HG03457 (cell line): Measurements from ENCODE around the gene TSNAXIP1.
A peak's percentile ranks its signal among the peaks of the same experiment; 100 is the strongest.
"Not testable (repeated sequence)": the region's sequence is repeated elsewhere in the genome, so short reads cannot be mapped to it uniquely, and the experiment has no call there.

ENCODE experiments used
- ATAC-seq: cut with Tn5 transposase; IDR thresholded peaks from one replicate; pipeline ENCODE4 v1.9.1; 2021; ENCODE audit warnings: moderate number of reproducible peaks; ENCODE audit not compliant: unreplicated experiment

The TSNAXIP1 gene

GRCh38 chr16:67833415-67834241 lies 26.9 kb downstream of the TSNAXIP1 start:
- peak; percentile 86 for ATAC-seq

- ATAC-seq, result no peak
These were observed 27.5 kb downstream of the TSNAXIP1 start for GRCh38 chr16:67834242-67834614.

DNA sequence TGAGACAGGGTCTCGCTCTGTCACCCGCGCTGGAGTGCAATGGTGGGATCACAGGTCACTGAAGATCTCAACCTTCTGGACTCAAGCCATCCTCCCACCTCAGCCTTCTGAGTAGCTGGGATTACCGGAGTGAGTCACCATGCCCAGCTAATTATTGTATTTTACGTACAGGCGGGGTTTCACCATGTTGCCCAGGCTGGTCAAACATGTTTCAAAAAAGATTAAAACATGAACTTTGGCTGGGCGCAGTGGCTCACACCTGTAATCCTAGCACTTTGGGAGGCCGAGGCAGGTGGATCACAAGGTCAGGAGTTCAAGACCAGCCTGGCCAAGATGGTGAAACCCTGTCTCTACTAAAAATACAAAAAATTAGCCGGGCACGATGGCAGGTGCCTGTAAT lies 30.5 kb downstream of the TSNAXIP1 start:
- not testable (repeated sequence) for ATAC-seq

DNA sequence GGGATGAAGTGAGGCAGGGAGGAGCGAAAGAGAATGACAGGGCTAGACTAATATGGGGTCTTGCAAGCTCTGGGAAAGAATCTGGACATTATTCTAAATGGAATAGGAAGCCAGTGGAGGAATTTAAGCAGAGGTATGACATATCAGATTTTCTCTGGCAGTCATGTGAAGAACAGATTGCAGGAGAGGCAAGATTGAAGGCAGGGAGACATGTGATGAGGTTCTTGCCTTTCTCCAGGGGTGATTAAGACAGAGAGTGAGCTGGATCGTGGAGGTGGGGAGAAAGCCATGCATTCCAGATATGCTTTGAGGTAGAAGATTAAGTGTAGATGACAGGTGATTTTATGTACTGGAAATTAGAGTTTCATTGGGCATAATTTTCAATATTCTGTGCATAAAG lies 31.1 kb downstream of the TSNAXIP1 start:
- ATAC-seq, result no peak

DNA sequence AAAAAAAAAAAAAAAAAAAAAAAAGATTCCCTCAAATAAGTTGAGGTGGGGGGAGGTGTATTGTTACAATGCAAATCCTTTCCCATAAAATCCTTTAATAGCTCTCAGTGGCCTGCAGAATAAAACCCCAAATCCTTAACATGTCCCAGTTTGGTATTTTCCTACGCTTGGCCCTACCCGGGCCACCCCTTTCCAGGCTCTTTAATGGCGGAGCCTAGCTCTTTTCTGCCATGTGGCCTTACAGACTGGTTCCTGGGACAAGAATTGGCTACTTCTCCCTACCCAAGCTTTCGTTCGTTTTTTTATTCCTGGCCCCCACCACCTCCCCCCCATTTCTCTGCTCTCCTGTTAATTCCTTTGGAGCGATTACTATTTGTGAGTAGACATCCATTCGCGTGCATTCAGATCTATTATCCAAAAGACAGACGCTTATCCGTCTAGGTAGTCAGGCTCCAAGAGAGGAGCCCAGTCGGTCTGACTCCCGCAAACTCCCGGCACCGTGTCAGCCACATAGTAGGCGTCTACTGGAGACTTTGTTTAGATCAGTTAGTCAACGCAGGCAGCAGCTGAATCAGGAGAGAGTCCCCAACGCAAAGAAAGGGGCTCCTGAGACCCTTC lies 34.6 kb downstream of the TSNAXIP1 start:
- no peak for ATAC-seq

DNA sequence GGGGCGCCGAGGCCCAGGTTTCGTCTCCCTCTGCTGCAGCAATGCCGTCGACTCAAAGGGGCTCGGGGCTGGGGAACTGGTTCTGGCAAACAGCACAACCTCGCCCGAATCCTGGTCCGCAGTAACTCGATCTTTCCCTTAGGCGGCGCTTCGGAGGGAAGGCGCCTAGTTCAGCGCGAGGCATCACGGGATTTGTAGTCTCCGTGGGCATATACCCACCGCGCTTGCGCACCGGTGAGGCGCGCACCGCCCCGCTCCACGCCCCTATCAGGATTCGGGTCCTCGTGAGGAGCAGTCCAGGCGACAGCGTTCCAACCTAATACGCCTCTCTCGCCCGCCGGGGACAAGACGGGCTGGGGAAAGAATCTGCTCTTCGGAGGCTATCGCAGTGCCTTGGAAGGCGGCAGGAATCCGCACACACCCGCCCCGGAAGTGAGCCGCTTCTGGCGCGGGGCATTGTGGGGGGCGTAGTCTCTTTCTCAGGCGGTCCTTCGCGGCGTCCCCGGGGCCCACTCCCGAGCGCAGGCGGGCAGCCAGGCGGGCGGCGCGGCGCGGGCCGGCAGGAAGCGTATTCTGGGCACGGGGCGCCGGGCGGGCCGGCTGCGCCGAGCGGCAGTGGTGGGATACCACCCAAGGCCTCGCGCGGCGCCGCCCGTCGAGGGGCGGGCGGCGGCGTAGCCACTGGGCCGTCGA lies 35.3 kb downstream of the TSNAXIP1 start, which contains the start of gene THAP11:
Gene THAP11 (plus strand): TSS at position 505 of the 693 bp plus-strand sequence. CDS start 235 bp downstream, outside the sequence.
- peak; percentile 42 for ATAC-seq

DNA sequence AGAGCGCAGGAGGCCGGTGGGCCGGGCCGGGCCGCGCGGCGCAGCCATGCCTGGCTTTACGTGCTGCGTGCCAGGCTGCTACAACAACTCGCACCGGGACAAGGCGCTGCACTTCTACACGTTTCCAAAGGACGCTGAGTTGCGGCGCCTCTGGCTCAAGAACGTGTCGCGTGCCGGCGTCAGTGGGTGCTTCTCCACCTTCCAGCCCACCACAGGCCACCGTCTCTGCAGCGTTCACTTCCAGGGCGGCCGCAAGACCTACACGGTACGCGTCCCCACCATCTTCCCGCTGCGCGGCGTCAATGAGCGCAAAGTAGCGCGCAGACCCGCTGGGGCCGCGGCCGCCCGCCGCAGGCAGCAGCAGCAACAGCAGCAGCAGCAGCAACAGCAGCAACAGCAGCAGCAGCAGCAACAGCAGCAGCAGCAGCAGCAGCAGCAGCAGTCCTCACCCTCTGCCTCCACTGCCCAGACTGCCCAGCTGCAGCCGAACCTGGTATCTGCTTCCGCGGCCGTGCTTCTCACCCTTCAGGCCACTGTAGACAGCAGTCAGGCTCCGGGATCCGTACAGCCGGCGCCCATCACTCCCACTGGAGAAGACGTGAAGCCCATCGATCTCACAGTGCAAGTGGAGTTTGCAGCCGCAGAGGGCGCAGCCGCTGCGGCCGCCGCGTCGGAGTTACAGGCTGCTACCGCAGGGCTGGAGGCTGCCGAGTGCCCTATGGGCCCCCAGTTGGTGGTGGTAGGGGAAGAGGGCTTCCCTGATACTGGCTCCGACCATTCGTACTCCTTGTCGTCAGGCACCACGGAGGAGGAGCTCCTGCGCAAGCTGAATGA lies 36.0 kb downstream of the TSNAXIP1 start:
- ATAC-seq, result peak; percentile 2

DNA sequence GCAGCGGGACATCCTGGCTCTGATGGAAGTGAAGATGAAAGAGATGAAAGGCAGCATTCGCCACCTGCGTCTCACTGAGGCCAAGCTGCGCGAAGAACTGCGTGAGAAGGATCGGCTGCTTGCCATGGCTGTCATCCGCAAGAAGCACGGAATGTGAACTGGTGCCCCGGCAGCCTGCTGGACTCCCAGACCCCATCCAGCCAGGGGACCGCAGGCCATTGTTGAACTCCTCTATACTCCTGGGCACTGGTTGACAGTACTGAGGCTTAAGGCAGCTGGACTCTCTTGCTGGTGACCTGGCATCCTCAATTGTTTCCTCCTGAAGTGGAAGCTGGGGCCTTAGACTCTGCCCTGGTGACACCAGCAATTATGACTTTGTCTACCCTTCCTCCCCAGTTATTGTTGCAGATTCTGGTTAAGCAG lies 36.7 kb downstream of the TSNAXIP1 start:
- ATAC-seq, result no peak

- ATAC-seq, result no peak
These were observed 37.8 kb downstream of the TSNAXIP1 start for GRCh38 chr16:67844497-67844896.

GRCh38 chr16:67845291-67846062 lies 38.8 kb downstream of the TSNAXIP1 start:
- no peak for ATAC-seq

DNA sequence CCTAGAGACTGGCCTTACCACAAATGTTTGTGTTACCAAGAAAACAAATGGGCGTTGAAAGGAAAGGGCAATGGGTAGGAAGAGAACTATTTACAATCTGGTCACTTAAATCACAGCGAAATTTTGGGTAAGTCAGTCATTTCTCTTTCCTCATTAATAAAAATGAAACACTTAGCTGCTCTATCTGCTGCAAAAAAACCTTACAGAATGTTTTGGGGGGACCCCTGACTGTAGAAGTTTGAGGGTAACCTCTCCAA lies 39.3 kb downstream of the TSNAXIP1 start:
- ATAC-seq, result no peak

DNA sequence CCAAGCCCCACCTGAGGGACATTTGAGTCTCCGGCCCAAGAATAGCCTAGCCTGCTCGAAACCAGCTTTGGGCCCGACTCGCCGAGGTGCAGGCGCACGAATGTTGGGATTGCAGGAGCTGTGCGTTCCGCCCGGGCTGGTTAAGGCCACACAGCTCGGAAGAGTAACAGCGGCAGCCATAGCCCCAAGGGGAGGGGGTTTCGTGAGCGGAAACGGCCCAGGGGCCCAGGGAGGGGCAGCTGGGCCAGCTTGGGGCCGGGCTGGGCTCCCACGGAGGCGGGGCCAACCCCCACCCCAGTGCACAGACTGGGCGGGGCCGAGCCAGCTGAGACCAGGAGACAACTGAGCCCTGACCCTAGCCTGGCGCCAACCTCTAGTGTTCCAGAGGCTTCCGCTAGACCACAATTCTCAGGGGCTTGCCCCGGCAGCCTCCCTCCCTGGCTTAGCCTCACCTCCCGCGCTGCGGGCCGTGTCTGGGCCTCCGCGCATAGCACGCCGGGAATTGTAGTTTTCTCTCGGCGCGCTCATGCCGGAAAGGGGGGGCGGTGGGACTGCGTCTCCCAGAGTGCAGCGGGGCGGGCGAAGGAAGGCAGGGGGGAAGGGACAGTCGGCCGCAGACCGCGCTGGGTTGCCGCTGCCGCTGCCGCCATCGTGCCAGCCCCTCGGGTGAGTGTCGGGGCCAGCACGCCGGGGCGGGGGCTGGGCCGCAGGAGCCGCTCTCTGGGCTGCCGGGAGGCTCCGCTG lies 39.8 kb downstream of the TSNAXIP1 start, which contains the start of gene NUTF2:
Gene NUTF2 (plus strand): TSS at position 614 of the 744 bp plus-strand sequence. CDS start 18,198 bp downstream, outside the sequence.
- ATAC-seq, result peak; percentile 43

DNA sequence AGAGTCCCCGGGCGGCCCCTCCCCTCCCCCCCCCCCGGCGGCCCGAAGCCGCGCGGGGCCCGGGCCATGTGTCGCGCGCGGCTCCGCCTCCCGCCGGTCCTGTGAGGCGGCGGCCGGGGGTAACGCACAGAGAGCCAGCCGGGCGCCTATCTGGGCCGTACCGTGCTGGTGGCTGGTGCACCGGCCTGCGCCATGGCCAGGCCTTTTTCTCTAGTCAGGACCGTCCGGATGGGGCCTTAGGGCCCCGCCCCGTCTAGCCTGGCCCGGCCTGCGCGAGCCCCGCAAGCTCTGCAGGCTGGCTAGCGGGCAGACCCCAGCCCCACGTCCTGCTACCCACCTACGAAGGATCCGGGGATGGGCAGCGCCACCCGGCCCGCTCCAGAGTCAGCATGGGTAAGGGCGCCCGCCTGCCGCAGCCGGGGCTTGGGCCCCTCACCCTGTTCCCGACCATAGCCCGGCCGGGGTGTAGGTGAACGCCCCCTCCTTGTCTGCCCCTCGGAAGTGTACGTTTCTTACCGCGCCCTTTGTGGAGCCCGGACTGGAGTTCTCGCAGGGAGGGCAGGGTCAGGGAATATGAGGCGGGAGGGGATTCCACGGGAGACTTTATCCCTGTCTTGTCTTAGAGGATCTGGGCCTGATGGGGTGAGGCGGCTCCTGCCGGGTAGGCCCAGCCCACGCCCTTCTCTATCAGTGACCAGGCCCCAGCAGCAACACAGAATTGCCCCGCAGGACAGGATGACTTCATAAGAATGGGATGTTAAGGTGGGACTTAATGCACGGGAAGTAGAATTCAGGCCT lies 40.6 kb downstream of the TSNAXIP1 start, which contains the start of gene CENPT:
Gene CENPT (minus strand): TSS at position 630 of the 798 bp plus-strand sequence. CDS start 13,834 bp downstream, outside the sequence.
- ATAC-seq, result peak; percentile 29

DNA sequence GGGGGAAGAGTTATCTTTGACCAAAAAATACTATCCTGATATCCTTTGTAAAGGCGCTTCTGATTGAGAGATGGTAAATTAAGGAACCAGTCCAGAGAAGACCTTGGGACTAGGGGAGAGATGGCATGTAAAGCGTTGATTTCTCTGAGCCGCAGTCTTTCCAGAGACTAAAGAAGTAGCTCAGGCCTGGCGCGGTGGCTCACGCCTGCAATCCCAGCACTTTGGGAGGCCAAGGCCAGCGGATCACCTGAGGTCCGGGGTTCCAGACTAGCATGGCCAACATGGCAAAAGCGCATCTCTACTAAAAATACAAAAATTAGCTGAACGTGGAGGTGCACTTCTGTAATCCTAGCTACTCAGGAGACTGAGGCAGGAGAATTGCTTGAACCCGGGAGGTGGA lies 41.4 kb downstream of the TSNAXIP1 start:
- ATAC-seq, result no peak

- no peak for ATAC-seq
These were observed 47.0 kb downstream of the TSNAXIP1 start for GRCh38 chr16:67853670-67854069.

GRCh38 chr16:67855789-67856188 lies 49.1 kb downstream of the TSNAXIP1 start:
- no peak for ATAC-seq

- no peak for ATAC-seq
These were observed 50.3 kb downstream of the TSNAXIP1 start for GRCh38 chr16:67856927-67857546.
